Measurements from ENCODE around the gene TUBGCP2.
A peak's percentile ranks its signal among the peaks of the same experiment; 100 is the strongest.
"Not testable (repeated sequence)": the region's sequence is repeated elsewhere in the genome, so short reads cannot be mapped to it uniquely, and the experiment has no call there.

TUBGCP2 gene

GRCh38 chr10:133326223-133326551, 17.5 kb upstream of the TUBGCP2 start:
- DNase-seq (ENCODE audit: low read depth in 4 of 4, low spot score in 1 of 4): no peak

DNA sequence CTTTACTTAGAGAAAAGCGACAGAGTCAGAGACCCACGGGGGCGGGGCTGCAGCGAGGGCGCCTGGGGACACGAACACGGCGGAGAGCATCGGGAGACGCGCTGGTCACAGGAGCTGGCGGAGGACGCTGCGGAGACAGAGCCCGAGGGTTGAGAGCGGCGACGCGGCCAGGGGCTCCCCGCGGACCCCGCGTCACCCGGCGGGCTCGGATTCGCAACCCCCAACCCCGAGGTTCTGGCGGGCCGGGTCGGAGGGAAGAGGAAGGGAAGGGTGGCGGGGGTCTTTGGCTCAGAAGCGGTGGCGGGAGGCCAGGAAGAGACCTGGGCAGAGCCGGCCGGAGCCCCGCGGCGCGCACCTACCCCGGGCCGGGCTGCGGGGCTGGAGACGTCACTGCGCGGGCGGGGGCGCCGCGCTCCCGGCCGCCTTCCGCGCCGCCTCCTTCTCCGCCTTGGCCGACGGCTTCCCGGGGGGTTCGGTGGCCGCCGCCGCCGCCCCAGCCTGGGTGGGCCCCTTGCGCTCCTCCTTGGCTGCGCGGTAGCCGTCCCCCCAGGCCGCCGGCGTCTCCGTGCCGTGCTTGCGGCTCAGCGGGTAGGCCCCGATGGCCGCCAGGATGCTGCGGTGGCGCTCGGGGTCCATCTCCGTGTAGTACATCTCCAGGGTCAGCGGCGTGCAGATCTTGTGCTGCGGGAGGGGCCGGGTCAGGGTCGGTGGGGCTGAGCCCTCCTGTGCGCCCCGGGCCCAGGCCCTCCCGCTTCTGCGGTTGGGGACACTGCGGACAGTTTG, 17.0 kb upstream of the TUBGCP2 start:
- no peak for DNase-seq (ENCODE audit: low read depth in 4 of 4, low spot score in 1 of 4)

DNA sequence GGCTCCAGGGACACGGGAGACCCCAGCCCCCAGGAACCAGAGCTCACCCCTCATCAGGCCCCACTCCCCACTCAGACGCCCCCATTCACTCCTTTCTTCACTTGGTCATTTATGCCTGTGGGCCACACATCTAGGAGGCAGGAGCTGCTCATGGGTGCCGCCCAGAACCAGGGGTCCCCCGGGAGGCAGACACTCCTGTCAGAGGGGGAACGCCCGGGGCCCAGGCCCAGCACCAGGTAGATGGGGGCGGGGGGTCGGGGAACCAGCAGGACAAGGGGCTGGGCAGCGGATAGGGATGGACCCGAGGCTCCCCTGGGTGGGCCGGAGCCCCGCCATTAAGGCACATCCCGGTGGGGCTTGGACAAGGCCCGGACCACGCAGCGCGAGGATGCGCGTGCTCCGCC, 16.2 kb upstream of the TUBGCP2 start:
- DNase-seq (ENCODE audit: low read depth in 4 of 4, low spot score in 1 of 4): no peak

GRCh38 chr10:133324198-133324792, 15.6 kb upstream of the TUBGCP2 start:
- peak in 1 of 4 experiments; percentile 59 for DNase-seq (ENCODE audit: low read depth in 4 of 4, low spot score in 1 of 4)

DNA sequence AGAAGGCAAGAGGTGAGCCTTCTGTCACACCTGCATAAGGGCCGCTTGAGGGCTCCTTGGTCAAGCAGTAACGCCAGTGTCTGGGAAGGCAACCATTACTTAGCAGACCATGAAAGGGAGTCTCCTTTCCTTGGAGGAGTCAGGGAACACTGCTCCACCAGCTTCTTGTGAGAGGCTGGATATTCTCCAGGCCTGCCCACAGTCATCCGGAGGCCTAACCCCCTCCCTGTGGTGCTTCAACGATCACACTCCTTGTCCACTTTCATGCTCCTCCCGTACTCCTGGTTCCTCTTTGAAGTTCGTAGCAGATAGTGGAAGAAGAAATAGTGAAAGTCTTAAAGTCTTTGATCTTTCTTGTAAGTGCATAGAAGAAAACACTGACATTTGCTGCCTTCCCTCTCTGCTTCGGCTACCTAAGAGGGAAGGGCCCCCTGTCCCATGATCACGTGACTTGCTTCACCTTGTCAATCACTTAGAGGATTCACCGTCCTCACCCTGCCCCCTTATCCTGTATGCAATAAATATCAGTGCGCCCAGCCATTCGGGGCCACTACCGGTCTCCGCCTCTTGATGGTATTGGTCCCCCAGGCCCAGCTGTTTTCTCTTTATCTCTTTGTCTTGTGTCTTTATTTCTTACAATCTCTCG, 13.5 kb upstream of the TUBGCP2 start:
- not testable (repeated sequence) for DNase-seq (ENCODE audit: low read depth in 4 of 4, low spot score in 1 of 4)

- DNase-seq (ENCODE audit: low read depth in 4 of 4, low spot score in 1 of 4): not testable (repeated sequence)
These were observed 12.3 kb upstream of the TUBGCP2 start for GRCh38 chr10:133320852-133321422.

DNA sequence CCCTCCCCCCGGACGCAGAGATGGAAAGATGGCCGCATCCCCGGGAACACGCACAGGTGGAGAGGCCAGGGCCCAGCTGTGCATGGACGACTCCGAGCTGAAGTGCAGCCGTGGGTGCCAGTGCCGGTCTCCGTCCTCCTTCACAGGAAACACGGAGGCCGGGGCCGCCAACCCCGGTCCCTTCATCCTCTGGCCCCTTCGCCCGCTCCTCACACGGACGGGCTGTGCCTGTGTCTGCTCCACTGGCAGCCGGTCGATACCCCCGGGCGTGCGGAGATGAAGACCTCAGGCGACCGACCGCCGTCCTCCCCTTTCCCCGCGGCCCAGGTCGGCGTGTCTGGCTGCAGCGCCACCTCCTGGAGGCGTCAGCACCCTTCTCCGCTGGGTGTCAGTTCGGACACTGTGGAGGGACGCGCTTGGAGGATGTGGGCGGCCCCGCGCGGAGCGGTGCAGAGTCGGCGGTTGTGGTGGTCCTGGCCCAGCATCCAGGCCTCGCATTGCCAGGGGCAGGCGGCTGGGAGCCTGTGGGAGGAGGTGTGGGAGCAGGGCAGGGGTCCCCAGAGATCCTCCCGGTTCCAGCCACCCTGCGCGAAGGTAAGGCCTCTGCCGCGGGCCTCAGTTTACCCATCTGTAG, 9.9 kb upstream of the TUBGCP2 start:
- DNase-seq (ENCODE audit: low read depth in 4 of 4, low spot score in 1 of 4): peak in 3 of 4 experiments; percentile 49 to 51 (median 50)

DNA sequence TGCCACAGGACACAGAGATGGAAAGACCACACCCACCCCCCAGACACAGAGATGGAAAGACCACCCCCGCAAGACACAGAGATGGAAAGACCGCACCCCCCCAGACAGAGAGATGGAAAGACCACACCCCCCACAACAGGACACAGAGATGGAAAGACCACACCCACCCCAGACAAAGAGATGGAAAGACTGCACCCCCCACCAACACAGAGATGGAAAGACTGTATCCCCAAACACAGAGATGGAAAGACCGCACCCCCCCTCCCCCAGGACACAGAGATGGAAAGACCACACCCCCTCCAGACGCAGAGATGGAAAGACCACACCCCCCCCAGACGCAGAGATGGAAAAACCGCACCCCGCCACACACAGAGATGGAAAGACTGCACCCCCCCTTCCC, 8.1 kb upstream of the TUBGCP2 start:
- DNase-seq (ENCODE audit: low read depth in 4 of 4, low spot score in 1 of 4): no peak

DNA sequence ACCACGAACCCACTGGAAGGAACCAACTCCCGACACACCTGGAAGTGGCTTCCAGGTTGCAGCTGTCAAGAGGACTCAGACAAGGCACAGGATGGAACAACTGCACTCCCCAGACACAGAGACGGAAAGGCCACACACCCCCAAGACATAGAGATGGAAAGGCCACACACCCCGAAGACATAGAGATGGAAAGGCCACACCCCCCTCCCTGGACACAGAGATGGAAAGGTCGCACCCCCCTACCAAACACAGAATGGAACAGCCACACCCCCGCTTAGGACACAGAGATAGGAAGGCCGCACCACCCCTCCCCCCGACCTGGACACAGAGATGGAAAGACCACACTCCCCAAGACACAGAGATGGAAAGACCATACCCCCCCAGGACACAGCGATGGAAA, 7.6 kb upstream of the TUBGCP2 start:
- no peak for DNase-seq (ENCODE audit: low read depth in 4 of 4, low spot score in 1 of 4)

DNA sequence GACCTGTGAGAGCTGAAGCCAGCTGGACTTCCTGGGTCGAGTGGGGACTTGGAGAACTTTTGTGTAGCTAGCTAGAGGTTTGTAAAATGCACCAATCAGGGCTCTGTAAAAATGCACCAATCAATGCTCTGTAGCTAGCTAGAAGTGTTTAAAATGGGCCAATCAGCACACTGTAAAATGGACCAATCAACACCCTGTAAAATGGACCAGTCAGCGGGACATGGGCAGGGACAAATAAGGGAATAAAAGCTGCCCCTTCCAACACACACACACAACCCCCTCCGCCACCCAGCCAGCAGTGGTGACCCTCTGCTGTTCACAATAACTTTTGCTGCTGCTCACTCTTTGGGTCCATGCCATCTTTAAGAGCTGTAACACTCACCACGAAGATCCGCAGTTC, 7.2 kb upstream of the TUBGCP2 start:
- no peak for DNase-seq (ENCODE audit: low read depth in 4 of 4, low spot score in 1 of 4)

DNA sequence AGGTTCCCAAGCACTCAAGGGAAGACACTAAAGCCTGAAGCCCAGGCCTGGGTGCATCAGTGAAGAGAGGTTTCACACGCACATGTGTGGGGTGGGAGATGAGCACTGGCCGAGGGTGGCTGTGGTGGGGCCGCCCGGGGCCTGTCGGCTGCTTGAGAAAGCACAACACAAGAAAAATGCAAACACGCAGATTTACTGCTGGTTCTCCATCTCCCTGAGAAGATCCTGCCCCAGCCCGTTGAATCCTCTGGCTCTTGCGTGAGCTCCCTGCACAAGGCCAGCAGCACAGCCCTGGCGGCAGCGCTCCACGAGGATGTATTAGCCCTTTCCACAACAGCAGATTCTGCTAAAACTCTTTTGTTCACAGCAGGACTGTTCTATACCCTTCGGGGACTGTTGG, 6.2 kb upstream of the TUBGCP2 start:
- DNase-seq (ENCODE audit: low read depth in 4 of 4, low spot score in 1 of 4): no peak

DNA sequence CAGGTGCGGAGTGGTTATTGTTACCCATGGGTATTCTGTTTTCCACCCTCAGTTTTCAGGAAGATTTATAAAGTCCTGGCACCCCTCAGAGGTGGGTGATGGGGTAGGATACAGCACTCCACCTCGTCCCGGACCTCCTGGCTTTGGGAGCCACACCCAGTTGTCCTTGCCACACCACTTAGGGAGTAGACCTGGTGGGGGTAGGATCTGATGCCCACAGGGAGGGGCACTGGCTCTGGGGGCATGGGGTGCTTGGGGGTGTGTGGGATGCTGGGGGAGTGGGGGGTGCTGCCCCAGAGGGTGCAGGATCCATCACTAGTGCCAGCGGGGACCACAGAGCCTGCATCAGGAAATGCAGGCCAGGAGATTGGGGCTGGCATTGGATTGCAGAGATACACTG, 4.5 kb upstream of the TUBGCP2 start:
- no peak for DNase-seq (ENCODE audit: low read depth in 4 of 4, low spot score in 1 of 4)

GRCh38 chr10:133312769-133313145, 4.1 kb upstream of the TUBGCP2 start:
- DNase-seq (ENCODE audit: low read depth in 4 of 4, low spot score in 1 of 4): no peak

DNA sequence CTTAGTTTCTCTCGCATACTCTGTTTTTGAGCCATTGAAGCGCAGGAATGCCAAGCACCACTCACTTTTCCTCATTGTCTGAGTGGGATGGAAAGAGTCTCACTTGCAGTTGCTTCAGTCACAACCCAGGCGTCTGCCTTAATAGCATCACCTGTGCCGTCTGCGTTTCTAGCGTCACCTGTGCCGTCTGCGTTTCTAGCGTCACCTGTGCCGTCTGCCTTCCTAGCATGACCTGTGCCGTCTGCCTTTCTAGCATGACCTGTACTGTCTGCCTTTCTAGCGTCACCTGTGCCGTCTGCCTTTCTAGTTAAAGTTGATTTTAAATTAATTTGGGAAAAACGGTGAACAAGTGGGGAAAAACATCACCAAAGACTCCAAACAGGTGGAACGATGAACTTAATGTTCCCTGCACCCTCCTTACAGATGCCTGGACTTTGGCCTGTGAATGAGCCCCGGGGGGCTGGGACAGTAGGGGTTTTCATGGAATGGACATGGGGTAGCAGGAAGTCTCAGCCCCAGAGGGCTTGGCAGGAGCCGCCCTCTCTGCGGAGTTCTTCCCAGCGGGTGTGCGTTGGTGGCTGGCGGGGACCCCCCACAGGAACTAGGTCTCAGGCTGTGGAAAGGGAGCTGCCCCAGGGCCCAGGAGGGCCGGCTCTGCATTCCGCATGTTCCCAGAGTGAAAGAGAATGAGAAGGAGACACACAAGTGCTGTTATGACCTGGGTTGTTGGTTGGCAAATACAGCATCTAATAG, 3.5 kb upstream of the TUBGCP2 start:
- no peak for DNase-seq (ENCODE audit: low read depth in 4 of 4, low spot score in 1 of 4)

DNA sequence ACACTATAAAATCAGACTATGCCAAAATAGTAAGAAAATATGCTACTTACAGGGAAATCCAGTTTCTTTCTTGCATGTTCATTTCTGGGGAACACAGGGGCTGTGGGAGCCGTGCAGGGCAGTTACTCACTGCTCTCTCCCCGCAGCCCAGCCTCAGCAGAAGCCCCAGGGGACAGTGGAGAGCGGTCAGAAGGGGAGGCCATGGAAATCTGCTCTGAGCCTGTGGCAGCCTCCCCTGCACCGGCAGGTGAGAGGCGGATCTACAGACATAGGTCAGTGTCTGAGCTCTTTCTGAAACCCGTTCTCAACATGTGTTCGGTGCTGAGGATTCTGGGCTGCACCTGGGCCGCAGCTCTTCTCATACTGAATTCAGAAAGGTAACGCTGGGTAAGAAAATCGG, 2.9 kb upstream of the TUBGCP2 start:
- no peak for DNase-seq (ENCODE audit: low read depth in 4 of 4, low spot score in 1 of 4)

- no peak for DNase-seq (ENCODE audit: low read depth in 4 of 4, low spot score in 1 of 4)
These were observed 2.1 kb upstream of the TUBGCP2 start for GRCh38 chr10:133310789-133311188.

DNA sequence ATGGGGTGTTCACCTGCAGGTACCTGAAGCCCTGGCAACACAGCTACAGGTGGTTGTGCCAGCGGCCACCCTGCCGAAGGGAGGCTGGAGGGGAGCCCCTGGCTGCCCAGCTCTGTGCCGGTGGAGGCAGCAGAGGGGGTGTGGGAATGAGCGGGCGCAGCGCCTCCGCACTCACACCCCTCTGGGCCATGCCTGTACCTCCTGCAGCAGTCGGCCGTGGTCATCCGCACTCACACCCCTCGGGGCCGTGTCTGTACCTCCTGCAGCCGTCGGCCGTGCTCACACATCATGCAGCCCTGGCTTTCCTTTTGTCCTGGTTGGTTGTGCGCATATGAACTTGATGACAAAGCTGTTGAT, 1.7 kb upstream of the TUBGCP2 start:
- DNase-seq (ENCODE audit: low read depth in 4 of 4, low spot score in 1 of 4): no peak

DNA sequence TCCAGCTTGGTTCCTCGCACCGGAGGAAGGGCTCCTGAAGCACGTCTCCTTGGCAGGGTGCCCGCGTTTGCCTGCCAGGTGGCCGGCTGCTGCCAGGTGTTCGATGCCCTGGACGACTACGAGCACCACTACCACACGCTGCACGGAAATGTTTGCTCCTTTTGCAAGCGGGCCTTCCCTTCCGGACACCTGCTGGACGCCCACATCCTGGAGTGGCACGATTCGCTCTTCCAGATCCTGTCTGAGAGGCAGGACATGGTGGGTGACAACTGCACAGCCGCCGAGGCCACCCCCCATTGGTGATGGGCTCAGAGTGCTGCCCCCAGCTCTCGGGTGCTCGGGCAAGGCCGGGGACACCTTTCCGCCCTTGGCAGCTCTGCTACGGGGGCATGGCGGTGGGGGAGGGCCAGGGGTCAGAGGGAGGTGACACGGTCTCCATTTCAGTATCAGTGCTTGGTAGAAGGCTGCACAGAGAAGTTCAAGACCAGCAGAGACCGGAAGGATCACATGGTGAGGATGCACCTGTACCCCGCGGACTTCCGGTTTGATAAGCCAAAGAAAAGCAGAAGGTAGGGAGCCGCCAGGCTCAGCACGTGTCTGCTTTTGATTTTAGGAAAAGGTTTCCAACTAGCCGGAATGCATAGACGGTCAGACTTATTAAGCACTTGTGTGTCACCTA, 1.2 kb upstream of the TUBGCP2 start:
- DNase-seq (ENCODE audit: low read depth in 4 of 4, low spot score in 1 of 4): no peak

DNA sequence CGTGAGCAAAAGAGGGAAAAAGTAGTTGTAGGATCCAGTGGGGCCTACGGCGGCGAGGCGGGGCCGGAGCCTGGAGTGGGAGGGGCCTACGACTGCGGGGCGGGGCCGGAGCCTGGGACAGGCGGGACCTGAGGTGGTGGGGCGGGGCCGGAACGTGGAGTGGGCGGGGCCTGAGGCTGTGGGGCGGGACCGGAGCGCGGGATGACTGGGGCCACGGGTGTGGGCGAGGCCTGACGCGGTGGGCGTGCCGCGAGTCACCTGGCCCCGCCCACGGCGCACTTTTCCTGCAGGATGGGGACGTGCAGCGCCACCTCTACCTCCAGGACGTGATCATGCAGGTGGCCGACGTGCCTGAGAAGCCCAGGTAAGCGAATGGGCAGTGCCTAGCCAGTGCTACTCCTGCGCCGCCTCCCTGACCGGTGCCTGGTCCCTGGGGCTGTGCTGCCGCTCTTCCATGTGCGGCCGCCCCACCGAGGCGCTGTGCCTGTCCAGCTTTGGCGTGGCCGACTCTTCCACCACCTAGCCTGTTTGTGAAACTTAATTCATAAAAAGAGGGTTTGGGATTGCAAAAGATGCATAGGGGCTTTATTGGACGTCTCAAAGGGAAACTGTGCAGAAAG, 538 bp upstream of the TUBGCP2 start:
- DNase-seq (ENCODE audit: low read depth in 4 of 4, low spot score in 1 of 4): peak; percentile 86 to 99 (median 92)

DNA sequence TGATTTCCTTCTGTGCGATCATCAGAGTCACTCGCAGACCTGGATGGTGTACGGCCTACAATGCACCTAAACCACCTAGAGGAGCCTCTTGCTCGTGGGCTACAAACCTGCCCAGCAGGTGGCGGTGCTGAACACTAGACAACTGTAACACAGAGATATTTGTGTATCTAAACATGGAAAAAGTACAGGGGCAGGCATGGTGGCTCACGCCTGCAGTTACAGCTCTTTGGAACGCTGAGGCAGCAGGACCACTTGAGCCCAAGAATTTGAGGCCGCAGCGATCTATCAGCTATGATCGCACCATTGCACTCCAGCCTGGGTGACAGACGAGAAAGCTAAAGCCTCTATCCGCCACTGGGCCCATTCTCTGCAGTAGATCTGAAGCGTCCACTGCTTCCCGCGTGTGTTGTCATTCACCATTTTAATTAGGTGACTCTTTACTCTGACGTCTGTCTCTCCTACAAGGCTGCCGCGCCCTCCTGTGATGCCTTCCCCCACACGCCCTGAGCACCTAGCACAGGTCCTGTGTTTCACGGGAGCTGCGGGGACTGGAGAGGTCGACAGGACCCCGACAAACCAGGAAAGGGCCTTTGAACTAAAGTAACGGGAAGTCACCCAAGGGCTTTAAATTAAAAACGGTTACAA, 774 bp downstream of the TUBGCP2 start:
- DNase-seq (ENCODE audit: low read depth in 4 of 4, low spot score in 1 of 4): peak; percentile 65 to 77 (median 70)

All from stimulated activated CD4-positive, alpha-beta T cell treated with anti-CD3 and anti-CD28 coated beads, Interleukin-1b, Interleukin-23, amount 100 ng/mL, for 24 hours (primary cell).